A549 (cell line): ENCODE data around the gene OPCML.

ENCODE experiments used
- BCL3 ChIP-seq: fragments of >200 bp; sonication (Bioruptor Twin); formaldehyde crosslinking; IDR thresholded peaks from 3 replicates; pipeline ENCODE4 v1.6.1; 2016
- CTCF ChIP-seq: fragments of >200 bp; sonication (Bioruptor Twin); formaldehyde crosslinking; IDR thresholded peaks from 3 replicates; pipeline ENCODE4 v1.5.1; 2016
- EP300 ChIP-seq, 2 experiments: fragments of >200 bp; sonication (Bioruptor Twin); formaldehyde crosslinking; IDR thresholded peaks; 2 replicates in 1 of 2; 3 replicates in 1 of 2; pipeline ENCODE4 v1.6.1; 2016 to 2017
- FOSB ChIP-seq: fragments of 250-450 bp; sonication (Bioruptor Pico); IDR thresholded peaks from 2 replicates; pipeline ENCODE4 v1.5.0; 2020; ENCODE audit warnings: mild to moderate bottlenecking, moderate library complexity
- KDM1A ChIP-seq: fragments of 200-600 bp; sonication (generic); IDR thresholded peaks from 2 replicates; pipeline ENCODE4 v1.6.1; 2016; ENCODE audit warnings: low read depth, mild to moderate bottlenecking
- MAX ChIP-seq: IDR thresholded peaks from 2 replicates; pipeline ENCODE4 v1.6.1; 2012
- POLR2AphosphoS2 ChIP-seq: conservative IDR thresholded peaks from 2 replicates; pipeline ENCODE4 v1.6.1; 2012; ENCODE audit warnings: low read length, improper control_type of control experiment, inconsistent platforms
- SREBF2 ChIP-seq: fragments of 450-650 bp; IDR thresholded peaks from 2 replicates; pipeline ENCODE4 v1.6.1; 2014; ENCODE audit warnings: mild to moderate bottlenecking, moderate library complexity
- ZFP36 ChIP-seq: fragments of 450-650 bp; IDR thresholded peaks from 2 replicates; pipeline ENCODE4 v1.6.1; 2014; ENCODE audit warnings: borderline replicate concordance; ENCODE audit not compliant: partially characterized antibody

- TF ChIP-seq CTCF: no peak
- TF ChIP-seq BCL3: no peak
- no peak for TF ChIP-seq MAX
- no peak for TF ChIP-seq FOSB
- TF ChIP-seq EP300 (IDR thresholded peaks at IDR 0.05): no peak
- no peak for TF ChIP-seq ZFP36
- TF ChIP-seq KDM1A: no peak
- TF ChIP-seq SREBF2: no peak
- no peak for TF ChIP-seq POLR2AphosphoS2
These were observed 308.0 kb downstream of the OPCML start for GRCh38 chr11:133224271-133224670.
